Measurements from ENCODE around the gene SLC16A13.

DNA sequence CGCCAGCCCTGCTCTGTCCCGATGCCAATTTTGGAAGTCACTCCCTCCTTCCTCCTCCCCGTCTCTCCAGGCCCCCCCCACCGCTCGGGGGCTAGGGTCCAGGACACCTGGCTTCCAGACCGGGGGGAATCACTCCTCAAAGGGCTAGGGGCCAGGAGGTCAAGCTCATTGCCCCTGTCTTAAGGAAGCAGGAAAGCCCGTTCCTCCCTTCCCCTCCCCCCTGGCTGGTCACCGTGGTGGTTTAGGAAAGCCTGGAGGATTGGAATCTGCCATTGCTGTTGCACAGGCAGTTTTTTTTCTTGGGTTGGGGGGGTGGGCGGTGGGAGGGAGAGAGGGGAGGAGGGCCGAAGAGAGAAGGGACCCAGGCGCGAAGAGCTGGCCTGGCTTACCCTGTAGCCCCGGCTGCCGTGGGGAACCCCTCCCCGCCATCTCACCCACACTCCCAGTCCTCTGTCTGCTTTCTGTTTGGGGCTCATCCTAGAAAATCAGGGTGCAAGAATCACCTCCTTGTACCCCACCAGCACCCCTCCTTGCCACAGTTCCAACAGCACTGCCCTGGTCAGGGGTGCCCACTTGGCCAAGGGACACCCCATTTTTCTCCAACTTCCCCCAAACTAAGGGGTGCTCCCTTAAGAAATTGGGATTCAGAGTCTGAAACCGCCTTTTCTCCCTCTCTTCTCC lies 15.8 kb upstream of the SLC16A13 start:
- TF ChIP-seq POLR2A (IDR thresholded peaks at IDR 0.05; ENCODE audit: low read depth, low read length) (no peak), POLR2AphosphoS5 (IDR thresholded peaks at IDR 0.05; ENCODE audit: low read depth, low read length) (no peak), SPI1 (IDR thresholded peaks at IDR 0.05; ENCODE audit: low read depth, low read length) (no peak), TAF1 (IDR thresholded peaks at IDR 0.05; ENCODE audit: low read depth, low read length) (no peak)

All from GM12891 (cell line).